ENCODE data around the gene SLC6A5.
A peak's percentile ranks its signal among the peaks of the same experiment; 100 is the strongest.

SLC6A5 gene

GRCh38 chr11:20599221-20600019 lies at the start of gene SLC6A5:
Gene SLC6A5, plus strand, starts transcription at chr11:20599608. Its CDS starts 65 bp downstream, at chr11:20599673.
- CTCF ChIA-PET: interaction anchor here (0.7 to 1.6 kb wide), 2 partner anchors 11 to 12 kb away, joined by 4 to 7 read pairs; no protein-coding TSS in a partner anchor
- no peaks in the 10 kb centered on the region for H3K36me3 ChIP-seq (ENCODE audit: control insufficient read depth in 2 of 2, insufficient read depth in 1 of 2, low read length in 2 of 2)
- no peak within 1 kb of the TSS for H3K4me3 ChIP-seq (ENCODE audit: low read depth, low read length)
- H3K27ac ChIP-seq (ENCODE audit: extremely low read depth, low read depth, low read length): no peak within 1 kb of the TSS
- TF ChIP-seq MYNN (tag by site-specific recombination; IDR thresholded peaks at IDR 0.05; ENCODE audit: borderline replicate concordance): no peak
- TF ChIP-seq ZNF366 (tag by site-specific recombination; conservative IDR thresholded peaks at IDR 0.05): no peak
- TF ChIP-seq REST (tag by site-specific recombination; IDR thresholded peaks at IDR 0.05): peak; percentile 95
- TF ChIP-seq ZNF302 (tag by site-specific recombination; IDR thresholded peaks at IDR 0.05; ENCODE audit: low read depth): no peak
- TF ChIP-seq ZBTB1 (tag by site-specific recombination; IDR thresholded peaks at IDR 0.05): no peak
- TF ChIP-seq ZNF830 (tag by site-specific recombination; IDR thresholded peaks at IDR 0.05; ENCODE audit: low read depth): no peak
- no peak for TF ChIP-seq KLF8 (tag by site-specific recombination; IDR thresholded peaks at IDR 0.05)
- H3K4me1 ChIP-seq (ENCODE audit: control insufficient read depth, insufficient read depth, low read length): no peaks in the 10 kb centered on the region
- no peaks in the 10 kb centered on the region for H3K9me3 ChIP-seq (ENCODE audit: control insufficient read depth, insufficient read depth, low read depth, low read length)
- POLR2A ChIA-PET: no interaction called here

- no peak overlapping the region for H3K27ac ChIP-seq (ENCODE audit: extremely low read depth, low read depth, low read length)
- H3K9me3 ChIP-seq (ENCODE audit: control insufficient read depth, insufficient read depth, low read depth, low read length): no peaks in the 10 kb centered on the region
- POLR2A ChIA-PET: no interaction called here
- no peak overlapping the region for H3K4me3 ChIP-seq (ENCODE audit: low read depth, low read length)
- no peaks in the 10 kb centered on the region for H3K36me3 ChIP-seq (ENCODE audit: control insufficient read depth in 2 of 2, insufficient read depth in 1 of 2, low read length in 2 of 2)
- H3K4me1 ChIP-seq (ENCODE audit: control insufficient read depth, insufficient read depth, low read length): no peaks in the 10 kb centered on the region
- CTCF ChIA-PET: no interaction called here
- TF ChIP-seq ZBTB10 (tag by site-specific recombination; IDR thresholded peaks at IDR 0.05): no peak
- TF ChIP-seq ZNF513 (tag by site-specific recombination; IDR thresholded peaks at IDR 0.05): no peak
- no peak for TF ChIP-seq ZNF362 (tag by site-specific recombination; IDR thresholded peaks at IDR 0.05)
- TF ChIP-seq SETDB1 (IDR thresholded peaks at IDR 0.05; ENCODE audit: insufficient read length, low read length): no peak
- TF ChIP-seq ZFHX2 (tag by site-specific recombination; conservative IDR thresholded peaks at IDR 0.05): no peak
- no peak for TF ChIP-seq ZNF654 (tag by site-specific recombination; IDR thresholded peaks at IDR 0.05; ENCODE audit: low read depth)
- no peak for TF ChIP-seq ZNF391 (tag by site-specific recombination; IDR thresholded peaks at IDR 0.05; ENCODE audit: borderline replicate concordance, low read depth)
- TF ChIP-seq ZNF585B (tag by site-specific recombination; IDR thresholded peaks at IDR 0.05): no peak
- TF ChIP-seq ZNF530 (tag by site-specific recombination; IDR thresholded peaks at IDR 0.05; ENCODE audit: low read depth): no peak
- no peak for TF ChIP-seq OVOL3 (tag by site-specific recombination; IDR thresholded peaks at IDR 0.05)
- no peak for TF ChIP-seq ZNF48 (tag by site-specific recombination; IDR thresholded peaks at IDR 0.05)
- TF ChIP-seq ZNF398 (tag by site-specific recombination; IDR thresholded peaks at IDR 0.05): no peak
- no peak for TF ChIP-seq ZFP41 (tag by site-specific recombination; IDR thresholded peaks at IDR 0.05; ENCODE audit: borderline replicate concordance)
Observed at GRCh38 chr11:20551096-20551495, 48.3 kb upstream of the SLC6A5 start.
